Breast epithelium (tissue), 3 donors: Measurements from ENCODE around the gene FAM83C.

Experiments used
- POLR2AphosphoS5 ChIP-seq, 3 donors: sonication (generic); formaldehyde crosslinking; IDR thresholded peaks; one replicate each; pipeline ENCODE4 v1.6.1; 2017; ENCODE audit warnings: antibody characterized with exemption in 3 of 3
- TF ChIP-seq, protein P1 (sequence below), 3 donors: fragments of 450-650 bp; IDR thresholded peaks; one replicate each; pipeline ENCODE4 v1.5.1; 2016 to 2017; ENCODE audit warnings: antibody characterized with exemption in 3 of 3, mild to moderate bottlenecking in 3 of 3, moderate library complexity in 3 of 3

DNA sequence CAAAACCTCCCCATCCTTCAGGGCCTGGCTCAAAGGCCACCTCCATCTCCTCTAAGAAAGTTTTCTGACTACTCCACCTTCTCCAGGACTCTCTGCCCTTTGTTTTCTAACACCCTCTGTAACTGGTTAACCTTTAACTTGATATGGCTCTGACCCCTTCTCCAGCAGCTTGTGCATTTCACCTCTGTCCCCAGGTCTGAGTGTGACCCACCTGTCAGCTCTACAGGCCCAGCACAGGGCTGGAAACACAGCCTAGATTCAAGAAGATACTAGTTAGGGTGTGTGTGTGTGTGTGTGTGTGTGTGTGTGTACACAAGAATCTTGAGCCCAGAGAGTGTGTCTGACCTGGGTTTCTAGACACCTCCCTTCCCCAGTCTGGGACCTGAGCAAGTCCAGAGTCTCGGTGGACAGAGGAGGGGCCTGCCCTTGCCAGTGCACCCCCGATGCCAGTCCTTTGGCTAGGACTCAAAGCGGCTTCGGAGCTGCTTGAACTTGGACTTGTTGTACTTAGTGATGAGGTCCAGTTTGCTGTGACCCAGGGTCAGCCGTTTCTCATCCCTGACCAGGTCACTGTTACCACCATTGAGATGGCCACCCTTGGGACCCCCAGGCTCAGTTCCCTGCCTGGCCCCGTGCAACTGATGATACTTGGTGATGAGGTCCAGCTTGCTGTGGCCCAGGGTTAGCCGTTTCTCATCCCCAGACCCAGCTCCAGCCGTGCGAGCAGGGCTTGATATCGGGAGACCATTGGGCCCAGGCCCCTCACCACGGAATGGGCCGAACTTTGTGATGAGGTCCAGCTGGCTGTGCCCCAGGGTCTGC, 5.9 kb downstream of the FAM83C start:
- no peak for TF ChIP-seq POLR2AphosphoS5 (IDR thresholded peaks at IDR 0.05)
- TF ChIP-seq, protein P1, sequence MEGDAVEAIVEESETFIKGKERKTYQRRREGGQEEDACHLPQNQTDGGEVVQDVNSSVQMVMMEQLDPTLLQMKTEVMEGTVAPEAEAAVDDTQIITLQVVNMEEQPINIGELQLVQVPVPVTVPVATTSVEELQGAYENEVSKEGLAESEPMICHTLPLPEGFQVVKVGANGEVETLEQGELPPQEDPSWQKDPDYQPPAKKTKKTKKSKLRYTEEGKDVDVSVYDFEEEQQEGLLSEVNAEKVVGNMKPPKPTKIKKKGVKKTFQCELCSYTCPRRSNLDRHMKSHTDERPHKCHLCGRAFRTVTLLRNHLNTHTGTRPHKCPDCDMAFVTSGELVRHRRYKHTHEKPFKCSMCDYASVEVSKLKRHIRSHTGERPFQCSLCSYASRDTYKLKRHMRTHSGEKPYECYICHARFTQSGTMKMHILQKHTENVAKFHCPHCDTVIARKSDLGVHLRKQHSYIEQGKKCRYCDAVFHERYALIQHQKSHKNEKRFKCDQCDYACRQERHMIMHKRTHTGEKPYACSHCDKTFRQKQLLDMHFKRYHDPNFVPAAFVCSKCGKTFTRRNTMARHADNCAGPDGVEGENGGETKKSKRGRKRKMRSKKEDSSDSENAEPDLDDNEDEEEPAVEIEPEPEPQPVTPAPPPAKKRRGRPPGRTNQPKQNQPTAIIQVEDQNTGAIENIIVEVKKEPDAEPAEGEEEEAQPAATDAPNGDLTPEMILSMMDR (IDR thresholded peaks at IDR 0.05), result no peak
